ENCODE data around the gene WDCP.

- TF ChIP-seq, protein P1, sequence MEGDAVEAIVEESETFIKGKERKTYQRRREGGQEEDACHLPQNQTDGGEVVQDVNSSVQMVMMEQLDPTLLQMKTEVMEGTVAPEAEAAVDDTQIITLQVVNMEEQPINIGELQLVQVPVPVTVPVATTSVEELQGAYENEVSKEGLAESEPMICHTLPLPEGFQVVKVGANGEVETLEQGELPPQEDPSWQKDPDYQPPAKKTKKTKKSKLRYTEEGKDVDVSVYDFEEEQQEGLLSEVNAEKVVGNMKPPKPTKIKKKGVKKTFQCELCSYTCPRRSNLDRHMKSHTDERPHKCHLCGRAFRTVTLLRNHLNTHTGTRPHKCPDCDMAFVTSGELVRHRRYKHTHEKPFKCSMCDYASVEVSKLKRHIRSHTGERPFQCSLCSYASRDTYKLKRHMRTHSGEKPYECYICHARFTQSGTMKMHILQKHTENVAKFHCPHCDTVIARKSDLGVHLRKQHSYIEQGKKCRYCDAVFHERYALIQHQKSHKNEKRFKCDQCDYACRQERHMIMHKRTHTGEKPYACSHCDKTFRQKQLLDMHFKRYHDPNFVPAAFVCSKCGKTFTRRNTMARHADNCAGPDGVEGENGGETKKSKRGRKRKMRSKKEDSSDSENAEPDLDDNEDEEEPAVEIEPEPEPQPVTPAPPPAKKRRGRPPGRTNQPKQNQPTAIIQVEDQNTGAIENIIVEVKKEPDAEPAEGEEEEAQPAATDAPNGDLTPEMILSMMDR (IDR thresholded peaks at IDR 0.05; ENCODE audit: low read depth, low read length): no peak
- no peak for TF ChIP-seq POLR2A (IDR thresholded peaks at IDR 0.05; ENCODE audit: extremely low read depth, insufficient read length)
- no peak for TF ChIP-seq MAX (IDR thresholded peaks at IDR 0.05; ENCODE audit: low read depth, low read length)
These were observed 27.5 kb downstream of the WDCP start for GRCh38 chr2:24019729-24020128.
